Muscle layer of colon (tissue), 2 donors: ENCODE data around the gene MRTFB.
"Not testable (repeated sequence)": the region's sequence is repeated elsewhere in the genome, so short reads cannot be mapped to it uniquely, and the experiment has no call there.

Experiments used
- H3K27ac ChIP-seq: one replicate; pipeline ENCODE4 v1.7.0; 2013; ENCODE audit warnings: low read depth, mild to moderate bottlenecking, low read length, moderate library complexity
- H3K27me3 ChIP-seq, 2 donors: one replicate each; pipeline ENCODE4 v1.7.0; 2013; ENCODE audit warnings: low read length in 2 of 2, mild to moderate bottlenecking in 2 of 2; ENCODE audit not compliant: insufficient read depth in 2 of 2, control insufficient read depth in 1 of 2
- H3K36me3 ChIP-seq: one replicate; pipeline ENCODE4 v1.7.0; 2013; ENCODE audit warnings: mild to moderate bottlenecking, low read length; ENCODE audit not compliant: insufficient read depth
- H3K4me1 ChIP-seq: one replicate; pipeline ENCODE4 v1.7.0; 2013; ENCODE audit warnings: mild to moderate bottlenecking, low read length; ENCODE audit not compliant: insufficient read depth
- H3K4me3 ChIP-seq, 2 donors: one replicate each; pipeline ENCODE4 v1.7.0; 2013; ENCODE audit warnings: low read length in 2 of 2, low read depth in 1 of 2, mild to moderate bottlenecking in 1 of 2, moderate library complexity in 1 of 2
- H3K9ac ChIP-seq: one replicate; pipeline ENCODE4 v1.7.0; 2013; ENCODE audit warnings: low read length
- H3K9me3 ChIP-seq: one replicate; pipeline ENCODE4 v1.7.0; 2013; ENCODE audit warnings: mild to moderate bottlenecking, low read length
- donor health status: abdominal sarcoma.
- donor health status: Adenocarcinoma of cecum.

The MRTFB gene

DNA sequence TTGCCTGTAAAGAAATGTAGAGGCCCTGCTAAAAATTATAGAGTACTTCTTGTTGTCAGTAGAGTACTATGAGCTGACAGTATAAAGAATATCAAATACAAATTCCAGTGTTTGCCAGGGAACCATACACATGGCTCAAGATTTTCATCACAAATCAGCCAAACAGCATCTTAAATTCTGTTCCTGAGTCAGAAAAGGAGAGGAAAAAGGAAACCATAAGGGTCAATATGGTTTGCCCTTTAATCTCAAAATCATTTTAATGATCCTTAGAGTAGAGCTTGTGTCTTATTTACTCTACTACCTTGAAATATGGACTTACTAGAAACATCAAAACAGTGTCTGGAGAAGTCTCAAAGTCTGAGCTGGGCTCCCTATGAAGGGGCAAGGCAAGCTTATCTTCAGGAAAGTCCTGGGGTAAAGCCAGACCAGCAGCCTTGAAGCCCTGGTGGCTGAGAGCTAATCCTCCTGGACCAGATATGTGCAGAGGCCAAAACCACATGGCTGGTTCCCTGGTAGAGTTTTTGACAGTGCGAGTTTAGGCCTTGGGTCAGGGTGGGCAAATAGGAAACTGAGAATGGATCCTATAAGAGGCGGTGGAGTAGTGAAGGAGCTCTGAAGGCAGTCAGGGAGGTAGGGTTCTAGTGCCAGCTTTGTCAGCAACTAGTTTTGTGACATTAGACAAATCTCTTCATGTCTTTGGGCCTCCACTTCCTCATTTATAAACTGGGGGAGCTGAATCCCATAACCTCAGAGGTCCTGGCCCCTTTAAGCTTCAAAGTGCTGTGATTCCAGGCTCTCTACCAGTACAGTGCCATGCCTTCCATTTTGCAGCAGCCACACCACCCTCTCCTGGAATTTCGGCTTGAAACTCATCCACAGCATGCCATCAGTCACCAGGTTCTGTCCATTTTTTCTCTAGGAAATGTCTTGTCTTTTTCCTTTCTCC lies 38.9 kb downstream of the MRTFB start:
- H3K9me3 ChIP-seq = no peaks in the 10 kb centered on the region
- H3K4me3 ChIP-seq = no peak overlapping the region
- no peak overlapping the region for H3K27ac ChIP-seq
- peaks cover 42% of the 10 kb centered on the region for H3K4me1 ChIP-seq
- no peaks in the 10 kb centered on the region for H3K36me3 ChIP-seq
- H3K9ac ChIP-seq = no peak overlapping the region
- H3K27me3 ChIP-seq = no peaks in the 10 kb centered on the region

DNA sequence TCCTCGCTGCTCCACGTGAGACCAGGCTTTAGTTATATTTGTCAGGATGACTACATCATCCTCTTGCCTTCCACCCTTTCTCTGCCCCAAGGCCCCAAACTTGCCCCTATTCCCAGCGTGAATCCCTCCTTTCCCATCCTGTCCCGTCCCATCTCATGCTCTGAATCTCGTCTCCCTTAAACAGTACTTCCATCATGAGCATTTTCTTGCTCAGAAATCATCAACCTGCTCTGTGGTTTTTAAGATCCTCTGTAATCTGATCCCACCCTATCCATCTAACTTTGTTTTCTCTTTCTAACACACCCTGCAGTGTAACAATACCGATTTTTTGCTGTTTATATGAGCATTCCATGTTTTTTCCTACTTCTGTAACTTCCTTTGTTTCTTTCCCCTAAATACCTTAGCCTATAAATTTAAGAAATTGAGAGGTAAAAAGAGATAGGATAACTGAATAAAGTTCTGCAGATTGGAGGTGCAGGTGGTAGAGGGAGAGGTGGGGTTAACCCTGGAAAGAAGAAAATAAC lies 39.7 kb downstream of the MRTFB start:
- no peak overlapping the region for H3K4me3 ChIP-seq
- H3K4me1 ChIP-seq = peaks cover 40% of the 10 kb centered on the region
- no peaks in the 10 kb centered on the region for H3K9me3 ChIP-seq
- no peaks in the 10 kb centered on the region for H3K36me3 ChIP-seq
- H3K27me3 ChIP-seq = no peaks in the 10 kb centered on the region
- H3K27ac ChIP-seq = no peak overlapping the region
- no peak overlapping the region for H3K9ac ChIP-seq

DNA sequence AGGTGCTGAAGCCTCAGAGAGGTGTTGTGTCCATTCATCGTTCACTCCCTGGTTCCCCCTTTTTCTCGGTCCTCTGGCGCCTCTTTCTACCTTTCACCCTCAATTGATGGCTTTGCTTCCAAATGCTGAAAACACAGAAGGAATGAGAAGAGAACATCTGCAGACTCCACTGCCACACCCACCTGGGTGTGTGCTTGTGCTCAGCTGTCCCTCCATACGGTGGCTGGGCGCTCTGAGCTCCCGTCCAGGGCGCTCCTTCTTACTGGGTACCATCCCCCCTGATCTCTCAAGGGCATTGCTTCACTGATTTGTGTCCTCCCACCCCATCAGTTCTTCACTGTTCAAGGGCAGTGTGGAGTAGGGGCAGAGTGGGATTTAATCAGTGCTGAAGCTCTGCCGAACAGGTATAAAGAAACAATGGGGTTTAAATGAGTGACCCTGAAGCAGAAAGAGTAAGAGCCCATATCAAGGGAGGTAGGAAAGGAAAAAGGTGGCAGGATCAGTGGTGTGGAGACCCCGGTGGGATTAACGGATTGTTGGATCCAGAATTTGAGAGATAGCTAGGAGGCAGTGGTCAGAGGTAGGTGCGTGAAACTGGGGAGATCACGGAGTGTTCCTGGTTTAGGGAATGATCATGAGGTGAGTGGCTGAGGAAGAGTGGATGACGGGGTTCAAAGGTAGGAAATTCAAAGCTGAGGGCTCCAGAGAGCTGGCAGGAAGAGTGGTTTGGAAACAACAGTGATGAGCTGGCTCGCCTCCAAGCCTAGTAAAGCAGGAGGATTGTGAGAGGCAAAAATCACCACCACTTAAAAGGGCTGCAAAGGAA lies 40.8 kb downstream of the MRTFB start:
- no peak overlapping the region for H3K4me3 ChIP-seq
- H3K4me1 ChIP-seq = peaks cover 30% of the 10 kb centered on the region
- H3K27ac ChIP-seq = peak overlapping the region; percentile 1
- H3K36me3 ChIP-seq = no peaks in the 10 kb centered on the region
- no peaks in the 10 kb centered on the region for H3K27me3 ChIP-seq
- H3K9ac ChIP-seq = no peak overlapping the region
- H3K9me3 ChIP-seq = no peaks in the 10 kb centered on the region

DNA sequence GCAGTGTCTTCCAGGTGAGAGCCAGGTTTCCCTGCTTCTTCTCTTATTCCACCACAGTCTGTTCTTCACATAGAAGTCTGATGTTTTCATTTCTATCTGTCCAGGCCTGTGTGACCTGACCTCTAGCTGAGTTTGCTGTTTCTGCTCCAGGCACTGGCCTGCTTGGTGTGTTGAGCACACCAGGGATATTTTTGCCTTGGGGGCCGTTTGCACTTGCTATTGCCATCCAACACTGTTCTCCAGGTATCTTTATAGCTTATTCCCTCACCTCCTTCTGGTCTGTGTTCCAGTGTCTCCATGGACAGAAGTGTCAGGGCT lies 41.4 kb downstream of the MRTFB start:
- Histone ChIP-seq H3K27ac (peak overlapping the region; percentile 1), H3K36me3 (no peaks in the 10 kb centered on the region), H3K4me3 (no peak overlapping the region), H3K4me1 (peaks cover 30% of the 10 kb centered on the region), H3K27me3 (no peaks in the 10 kb centered on the region), H3K9me3 (no peaks in the 10 kb centered on the region), H3K9ac (no peak overlapping the region)

DNA sequence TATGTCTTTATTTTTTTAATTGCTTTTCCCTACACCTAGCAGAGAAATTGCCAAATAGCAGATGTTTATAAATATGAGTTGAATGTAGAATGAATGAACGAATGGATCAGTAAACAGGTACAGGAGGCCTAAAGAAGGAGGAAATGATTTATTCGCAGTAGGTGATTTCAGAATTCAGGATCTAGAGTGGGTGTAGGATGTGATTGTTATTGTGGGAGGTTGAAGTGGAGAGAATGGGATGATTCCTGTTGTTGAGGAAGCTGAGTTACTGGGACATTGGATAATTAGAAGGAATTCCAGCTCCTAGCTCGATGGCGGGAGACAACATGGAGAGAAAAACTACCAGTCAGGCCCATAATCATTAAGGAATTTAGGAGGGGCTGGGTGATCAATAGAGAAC lies 42.2 kb downstream of the MRTFB start:
- Histone ChIP-seq H3K4me3 (no peak overlapping the region), H3K9ac (no peak overlapping the region), H3K27ac (no peak overlapping the region), H3K4me1 (peaks cover 30% of the 10 kb centered on the region), H3K9me3 (no peaks in the 10 kb centered on the region), H3K27me3 (no peaks in the 10 kb centered on the region), H3K36me3 (no peaks in the 10 kb centered on the region)

DNA sequence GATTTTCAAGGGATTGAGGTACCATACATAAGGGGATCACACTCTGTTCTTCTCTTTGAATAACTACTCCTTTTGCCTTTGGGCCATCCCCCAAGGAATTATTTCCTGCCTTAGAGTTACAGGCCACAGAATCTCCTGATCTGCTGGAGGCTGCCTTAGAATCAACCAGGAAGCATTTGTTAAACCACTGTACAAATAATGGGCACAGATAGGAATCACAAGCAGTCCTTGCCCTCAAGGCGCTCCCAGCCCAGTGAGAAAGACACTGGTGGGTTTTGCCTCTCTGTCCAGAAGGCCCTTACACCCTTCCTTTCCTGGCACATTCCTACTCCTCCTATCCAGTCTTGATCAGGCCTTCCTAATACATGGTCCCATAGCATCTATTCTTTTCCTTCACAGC lies 45.9 kb downstream of the MRTFB start:
- no peak overlapping the region for H3K9ac ChIP-seq
- no peaks in the 10 kb centered on the region for H3K36me3 ChIP-seq
- H3K27me3 ChIP-seq = no peaks in the 10 kb centered on the region
- no peak overlapping the region for H3K27ac ChIP-seq
- H3K4me3 ChIP-seq = no peak overlapping the region
- H3K4me1 ChIP-seq = peaks cover 21% of the 10 kb centered on the region
- H3K9me3 ChIP-seq = no peaks in the 10 kb centered on the region

DNA sequence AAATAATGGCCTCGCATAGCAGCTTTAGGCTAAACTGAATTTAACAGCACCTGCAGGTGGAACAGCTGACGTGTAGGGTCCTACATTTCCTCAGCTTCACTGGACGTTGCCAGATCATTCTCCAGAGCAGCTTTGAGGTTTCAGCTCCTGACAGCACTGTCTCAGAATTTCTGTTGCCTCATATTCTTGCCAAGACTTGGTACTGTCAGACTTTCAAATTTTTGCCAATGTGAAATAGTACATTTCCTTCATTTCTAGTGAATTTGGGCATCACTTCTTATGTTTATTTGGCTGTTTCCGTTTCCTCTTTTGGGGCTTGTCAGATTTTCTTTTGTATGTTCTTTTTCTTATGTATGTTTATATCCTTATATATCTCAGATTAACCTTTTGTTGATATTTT lies 48.7 kb downstream of the MRTFB start:
- Histone ChIP-seq H3K36me3 (no peaks in the 10 kb centered on the region), H3K9ac (no peak overlapping the region), H3K4me3 (no peak overlapping the region), H3K4me1 (no peaks in the 10 kb centered on the region), H3K27ac (no peak overlapping the region), H3K9me3 (no peaks in the 10 kb centered on the region), H3K27me3 (no peaks in the 10 kb centered on the region)

DNA sequence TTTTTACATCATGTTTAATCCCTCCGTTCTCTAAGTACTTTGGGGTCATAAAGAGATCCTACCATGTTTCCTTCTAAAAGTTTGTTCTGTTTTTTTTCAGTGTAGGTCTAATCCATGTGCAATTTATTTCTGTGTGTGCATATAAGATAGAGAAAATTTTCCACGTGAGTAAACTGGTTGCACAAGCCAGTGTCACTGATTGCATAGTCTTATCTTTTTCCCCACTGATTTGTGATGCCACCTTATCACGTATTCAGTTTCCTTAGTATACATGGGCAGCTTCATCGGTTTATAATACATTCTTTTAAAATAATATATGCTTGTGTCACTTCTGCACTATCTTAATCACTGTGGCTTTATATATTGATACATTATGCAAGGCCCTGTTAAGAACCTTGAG lies 49.2 kb downstream of the MRTFB start:
- Histone ChIP-seq H3K27me3 (no peaks in the 10 kb centered on the region), H3K27ac (no peak overlapping the region), H3K36me3 (no peaks in the 10 kb centered on the region), H3K4me1 (no peaks in the 10 kb centered on the region), H3K9ac (no peak overlapping the region), H3K4me3 (no peak overlapping the region), H3K9me3 (no peaks in the 10 kb centered on the region)

DNA sequence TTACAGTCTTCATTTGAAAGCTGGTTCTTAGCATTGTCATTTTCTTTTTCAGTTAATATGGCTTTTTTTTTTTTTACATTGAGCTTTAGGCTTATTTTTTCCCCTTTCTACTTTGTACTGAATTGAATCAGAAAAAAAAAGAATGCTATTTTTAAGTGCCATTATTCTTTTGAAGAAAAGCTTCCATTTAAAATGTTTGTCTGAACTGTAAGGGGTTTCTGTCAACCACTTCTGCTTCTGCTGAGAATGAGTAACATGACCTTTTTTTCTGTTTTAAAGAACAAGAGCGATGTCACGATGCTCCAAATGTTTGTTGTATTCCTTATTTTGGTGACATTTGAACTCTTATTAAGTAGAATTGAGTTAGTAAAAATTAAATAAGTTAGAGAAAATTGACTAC lies 50.0 kb downstream of the MRTFB start:
- H3K4me3 ChIP-seq = no peak overlapping the region
- H3K36me3 ChIP-seq = no peaks in the 10 kb centered on the region
- no peak overlapping the region for H3K9ac ChIP-seq
- no peaks in the 10 kb centered on the region for H3K9me3 ChIP-seq
- H3K27me3 ChIP-seq = no peaks in the 10 kb centered on the region
- no peaks in the 10 kb centered on the region for H3K4me1 ChIP-seq
- H3K27ac ChIP-seq = no peak overlapping the region

DNA sequence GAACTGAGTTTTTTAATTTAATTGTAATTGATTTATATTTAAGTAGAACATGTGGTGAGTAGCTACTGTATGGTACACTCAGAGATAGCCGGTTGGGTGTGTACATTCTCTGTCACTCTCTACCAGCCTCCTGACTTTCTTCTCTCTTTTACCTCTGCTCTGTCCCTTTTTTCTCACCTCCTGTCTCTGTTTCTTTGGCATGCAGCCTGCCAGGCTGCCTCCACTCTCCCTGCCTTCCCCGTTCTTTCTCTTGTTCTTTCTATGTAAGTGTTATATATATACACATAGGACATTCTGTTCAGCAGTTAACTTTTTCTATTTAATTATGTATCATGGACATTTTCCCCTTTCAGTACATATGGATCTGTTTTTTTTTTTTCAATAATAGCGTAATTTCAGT lies 50.8 kb downstream of the MRTFB start:
- Histone ChIP-seq H3K9me3 (no peaks in the 10 kb centered on the region), H3K36me3 (no peaks in the 10 kb centered on the region)

DNA sequence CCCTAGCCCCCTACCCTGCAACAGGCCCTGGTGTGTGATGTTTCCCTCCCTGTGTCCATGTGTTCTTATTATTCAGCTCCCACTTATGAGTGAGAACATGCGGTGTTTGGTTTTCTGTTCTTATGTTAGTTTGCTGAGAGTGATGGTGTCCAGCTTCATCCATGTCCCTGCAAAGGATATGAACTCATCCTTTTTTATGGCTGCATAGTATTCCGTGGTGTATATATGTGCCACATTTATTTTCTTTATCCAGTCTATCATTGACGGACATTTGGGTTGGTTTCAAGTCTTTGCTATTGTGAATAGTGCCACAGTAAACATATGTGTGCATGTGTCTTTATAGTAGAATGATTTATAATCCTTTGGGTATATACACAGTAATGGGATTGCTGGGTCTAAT lies 51.3 kb downstream of the MRTFB start:
- H3K9me3 ChIP-seq, H3K4me1 ChIP-seq, H3K27ac ChIP-seq, H3K9ac ChIP-seq, H3K36me3 ChIP-seq, H3K27me3 ChIP-seq, H3K4me3 ChIP-seq: not testable (repeated sequence)

More for the DNA sequence above, 50.8 kb downstream of the MRTFB start:
- H3K4me1 ChIP-seq = no peaks in the 10 kb centered on the region
- no peaks in the 10 kb centered on the region for H3K27me3 ChIP-seq
- H3K27ac ChIP-seq = no peak overlapping the region
- no peak overlapping the region for H3K9ac ChIP-seq
- no peak overlapping the region for H3K4me3 ChIP-seq
